Activated T-helper 1 cell treated with anti-CD3 and anti-CD28 coated beads, Interleukin-12 subunit alpha, Interleukin-12 subunit beta, Interleukin-2, Interleukin-4 antibody, amounts not matched to agents 30 ng/mL and 10 ng/mL and 1 ng/mL, durations not matched to agents 14 hours and 24 hours and 36 hours (primary cell): Measurements from ENCODE around the gene CNN2. TPM values are rescaled to one million over a fixed set of nuclear protein-coding genes. Genes with fewer than 3 reads are reported as not detected.

Experiments used
- DNase-seq: peaks from one replicate; pipeline ENCODE4 v3.0.0; 2021; ENCODE audit warnings: low spot score
- H3K27ac Mint-ChIP-seq: one replicate; pipeline ENCODE4 v1.8.0; 2021; ENCODE audit warnings: mild to moderate bottlenecking, mixed read lengths
- H3K27me3 Mint-ChIP-seq: one replicate; pipeline ENCODE4 v1.8.0; 2022; ENCODE audit warnings: mild to moderate bottlenecking, moderate library complexity, mixed read lengths; ENCODE audit not compliant: insufficient read depth
- H3K36me3 Mint-ChIP-seq: one replicate; pipeline ENCODE4 v1.8.0; 2021; ENCODE audit warnings: low read depth, mixed read lengths
- H3K4me1 Mint-ChIP-seq: one replicate; pipeline ENCODE4 v1.8.0; 2021; ENCODE audit warnings: low read depth, mixed read lengths
- H3K4me3 Mint-ChIP-seq: one replicate; pipeline ENCODE4 v1.8.0; 2021; ENCODE audit warnings: mild to moderate bottlenecking, moderate library complexity, mixed read lengths
- H3K9me3 Mint-ChIP-seq: one replicate; pipeline ENCODE4 v1.8.0; 2021; ENCODE audit warnings: mixed read lengths
- intact Hi-C: fragments of 100-400 bp; cut with micrococcal nuclease; formaldehyde crosslinking; loops from one replicate; pipeline ENCODE4 v1.15.1; 2024
- total RNA-seq: library from RNA; stranded (reverse); gene quantifications from 2 replicates; pipeline ENCODE4 v1.2.3, GENCODE V29; 2022

CNN2 gene
- total RNA-seq, 1 donor from 2014 or later = 112 TPM

DNA sequence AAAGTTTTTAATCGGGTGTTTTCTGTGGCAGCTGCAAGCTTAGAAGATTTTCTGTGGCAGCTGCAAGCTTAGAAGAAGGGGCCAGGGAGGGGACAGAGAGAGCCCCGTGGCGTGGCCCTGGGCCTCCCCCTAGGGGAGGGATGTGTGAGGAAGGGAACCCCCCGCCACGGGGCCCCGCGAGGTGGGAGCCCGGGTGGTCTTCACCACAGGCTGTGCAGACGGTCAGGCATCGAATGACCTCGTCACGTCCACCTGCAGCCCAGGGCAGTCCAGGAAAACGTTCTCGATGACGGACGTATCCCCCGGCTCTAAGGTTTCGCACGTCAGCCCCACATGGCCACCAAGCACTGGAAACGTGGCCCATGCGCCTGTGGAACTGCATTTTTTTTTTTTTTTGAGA is 60.2 kb downstream of the CNN2 start:
- H3K36me3 Mint-ChIP-seq = peaks cover 20% of the 10 kb centered on the region
- intact Hi-C loops = loop anchor here (1.0 kb wide), 1 partner anchor 9 kb away; the partner anchor contains the start of gene POLR2E
- peak overlapping the region; percentile 81 for H3K27ac Mint-ChIP-seq

DNA sequence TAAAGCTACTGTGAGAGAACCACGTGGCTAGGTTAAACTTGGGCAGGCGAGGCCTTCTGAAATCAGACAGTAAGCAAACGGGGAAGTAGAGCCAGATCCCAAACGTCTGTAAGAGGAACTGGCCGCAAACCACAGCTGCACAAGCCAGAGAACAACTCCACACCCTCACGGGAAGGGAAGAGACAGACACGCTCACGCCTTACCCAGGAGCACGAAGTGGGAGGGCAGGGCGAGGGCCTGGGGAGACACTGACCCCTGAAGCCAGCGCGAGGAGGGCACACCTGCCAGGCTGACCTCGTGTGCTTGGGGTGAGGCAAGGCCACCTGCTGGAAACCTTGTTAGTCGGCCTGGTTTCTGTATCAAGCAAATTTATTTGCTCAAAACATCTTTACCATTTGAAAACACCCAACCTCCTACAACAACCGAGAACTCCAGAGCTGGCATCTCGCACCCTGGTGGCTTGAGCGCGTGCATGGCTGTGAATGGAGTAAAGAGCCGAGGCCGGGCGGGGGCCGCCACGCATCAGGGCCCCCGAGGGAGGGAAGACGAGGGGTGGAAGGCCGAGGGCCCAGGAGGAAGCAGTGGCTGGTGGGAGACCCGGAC is 61.5 kb downstream of the CNN2 start:
- Mint-ChIP-seq H3K4me1 (peaks cover 25% of the 10 kb centered on the region), H3K27me3 (no peaks in the 10 kb centered on the region), H3K4me3 (peak overlapping the region; percentile 29), H3K27ac (peak overlapping the region; percentile 81), H3K36me3 (peaks cover 20% of the 10 kb centered on the region), H3K9me3 (no peaks in the 10 kb centered on the region)
- intact Hi-C loops = loop anchor here (1.0 kb wide), 1 partner anchor 7 kb away; the partner anchor contains the start of gene POLR2E
- DNase-seq = no peak

More for the DNA sequence above, 60.2 kb downstream of the CNN2 start:
- DNase-seq = no peak
- Mint-ChIP-seq H3K27me3 (no peaks in the 10 kb centered on the region), H3K4me1 (peaks cover 25% of the 10 kb centered on the region), H3K4me3 (no peak overlapping the region), H3K9me3 (no peaks in the 10 kb centered on the region)

DNA sequence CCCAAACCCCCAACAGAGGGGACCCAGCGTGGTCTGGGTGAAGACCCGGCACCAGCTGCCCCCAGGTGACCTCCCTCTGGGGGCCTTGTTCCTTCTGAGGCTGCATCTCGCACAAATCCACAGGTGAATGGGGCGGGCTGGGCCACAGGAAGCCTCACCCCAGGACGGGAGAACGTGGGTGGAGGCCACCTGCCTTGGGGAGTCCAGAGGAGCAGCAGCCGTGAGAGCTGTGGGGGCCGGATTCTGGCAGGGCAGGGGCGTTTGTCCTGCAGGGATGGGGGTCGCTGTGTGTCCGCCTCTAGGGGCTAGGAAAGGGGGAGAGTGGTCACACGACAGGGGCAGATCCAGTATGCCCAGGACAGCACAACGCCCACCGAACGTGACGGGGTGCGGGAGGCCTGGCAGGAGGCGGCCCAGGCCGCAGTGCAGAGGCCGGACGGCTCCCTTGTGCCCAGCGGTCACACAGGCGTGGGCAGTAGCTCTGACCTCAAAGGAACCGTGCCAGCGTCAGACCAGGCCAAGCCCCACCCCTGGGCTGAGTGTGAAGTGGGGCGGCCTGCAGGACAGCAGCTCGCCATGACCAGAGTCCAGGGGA is 62.1 kb downstream of the CNN2 start:
- Mint-ChIP-seq H3K36me3 (peaks cover 23% of the 10 kb centered on the region), H3K4me3 (no peak overlapping the region), H3K27me3 (no peaks in the 10 kb centered on the region), H3K9me3 (no peaks in the 10 kb centered on the region), H3K27ac (peak overlapping the region; percentile 29), H3K4me1 (peaks cover 25% of the 10 kb centered on the region)
- no peak for DNase-seq
- intact Hi-C loops = no loop called here

Other genes starting within 250 kb of the CNN2 start
- 735 and 829 TPM in 2 replicates for gene PTBP1, start 229.2 kb upstream of the CNN2 start, total RNA-seq
- not detected in 2 replicates for gene PLPPR3, start 204.7 kb upstream of the CNN2 start, total RNA-seq
- gene AZU1, start 198.8 kb upstream of the CNN2 start, total RNA-seq = not detected in 2 replicates
- gene PRTN3, start 185.6 kb upstream of the CNN2 start, total RNA-seq = not detected in 2 replicates
- gene ELANE, start 174.3 kb upstream of the CNN2 start, total RNA-seq = not detected in 2 replicates
- gene CFD, start 166.9 kb upstream of the CNN2 start, total RNA-seq = 0.91 and 1.2 TPM in 2 replicates
- 62.1 and 62.5 TPM in 2 replicates for gene MED16, start 133.4 kb upstream of the CNN2 start, total RNA-seq
- not detected in 2 replicates for gene RNU6-9, start 133.1 kb upstream of the CNN2 start, total RNA-seq
- 94.3 and 96.4 TPM in 2 replicates for gene R3HDM4, start 113.4 kb upstream of the CNN2 start, total RNA-seq
- 6.8 and 8.9 TPM in 2 replicates for gene KISS1R, start 109.3 kb upstream of the CNN2 start, total RNA-seq
- gene ARID3A, start 100.6 kb upstream of the CNN2 start, total RNA-seq = 32.5 and 35.0 TPM in 2 replicates
- 105 and 108 TPM in 2 replicates for gene WDR18, start 42.3 kb upstream of the CNN2 start, total RNA-seq
- gene GRIN3B, start 26.2 kb upstream of the CNN2 start, total RNA-seq = not detected in 2 replicates
- gene TMEM259, start 5.5 kb upstream of the CNN2 start, total RNA-seq = 162 and 170 TPM in 2 replicates
- gene RNU6-2, start 5.1 kb upstream of the CNN2 start, total RNA-seq = not detected in 2 replicates
- 15.8 and 18.3 TPM in 2 replicates for gene ABCA7, start 13.5 kb downstream of the CNN2 start, total RNA-seq
- gene ARHGAP45, start 40.6 kb downstream of the CNN2 start, total RNA-seq = 201 and 202 TPM in 2 replicates
- gene POLR2E, start 68.8 kb downstream of the CNN2 start, total RNA-seq = 265 and 282 TPM in 2 replicates
- 236 and 241 TPM in 2 replicates for gene GPX4, start 77.4 kb downstream of the CNN2 start, total RNA-seq
- gene SBNO2, start 147.7 kb downstream of the CNN2 start, total RNA-seq = 95.5 and 96.9 TPM in 2 replicates
- 69.6 and 71.3 TPM in 2 replicates for gene STK11, start 179.2 kb downstream of the CNN2 start, total RNA-seq
- gene CBARP, start 211.4 kb downstream of the CNN2 start, total RNA-seq = 1.5 and 1.8 TPM in 2 replicates
- gene ATP5F1D, start 215.1 kb downstream of the CNN2 start, total RNA-seq = 234 and 239 TPM in 2 replicates
- 87.6 and 91.6 TPM in 2 replicates for gene MIDN, start 222.0 kb downstream of the CNN2 start, total RNA-seq
- 245 and 256 TPM in 2 replicates for gene CIRBP, start 242.7 kb downstream of the CNN2 start, total RNA-seq
- gene FAM174C, start 248.9 kb downstream of the CNN2 start, total RNA-seq = 119 and 128 TPM in 2 replicates